Glomerular visceral epithelial cell (primary cell): Measurements from ENCODE around the gene ARHGEF4.
A peak's percentile ranks its signal among the peaks of the same experiment; 100 is the strongest.

Experiments
- DNase-seq: peaks from one replicate; pipeline ENCODE4 v3.0.0-alpha.2; 2016; ENCODE audit errors: extremely low spot score

ARHGEF4 gene

GRCh38 chr2:131085646-131086045 lies 248.9 kb downstream of the ARHGEF4 start:
- no peak for DNase-seq

- no peak for DNase-seq
Observed at GRCh38 chr2:131092458-131093005, 255.8 kb downstream of the ARHGEF4 start.

- peak; percentile 93 for DNase-seq
Observed at GRCh38 chr2:131093006-131093695, 256.4 kb downstream of the ARHGEF4 start, which contains the start of gene FAM168B. FAM168B (minus strand) TSS chr2:131093460; CDS start chr2:131082646, 10,814 bp downstream.

DNA sequence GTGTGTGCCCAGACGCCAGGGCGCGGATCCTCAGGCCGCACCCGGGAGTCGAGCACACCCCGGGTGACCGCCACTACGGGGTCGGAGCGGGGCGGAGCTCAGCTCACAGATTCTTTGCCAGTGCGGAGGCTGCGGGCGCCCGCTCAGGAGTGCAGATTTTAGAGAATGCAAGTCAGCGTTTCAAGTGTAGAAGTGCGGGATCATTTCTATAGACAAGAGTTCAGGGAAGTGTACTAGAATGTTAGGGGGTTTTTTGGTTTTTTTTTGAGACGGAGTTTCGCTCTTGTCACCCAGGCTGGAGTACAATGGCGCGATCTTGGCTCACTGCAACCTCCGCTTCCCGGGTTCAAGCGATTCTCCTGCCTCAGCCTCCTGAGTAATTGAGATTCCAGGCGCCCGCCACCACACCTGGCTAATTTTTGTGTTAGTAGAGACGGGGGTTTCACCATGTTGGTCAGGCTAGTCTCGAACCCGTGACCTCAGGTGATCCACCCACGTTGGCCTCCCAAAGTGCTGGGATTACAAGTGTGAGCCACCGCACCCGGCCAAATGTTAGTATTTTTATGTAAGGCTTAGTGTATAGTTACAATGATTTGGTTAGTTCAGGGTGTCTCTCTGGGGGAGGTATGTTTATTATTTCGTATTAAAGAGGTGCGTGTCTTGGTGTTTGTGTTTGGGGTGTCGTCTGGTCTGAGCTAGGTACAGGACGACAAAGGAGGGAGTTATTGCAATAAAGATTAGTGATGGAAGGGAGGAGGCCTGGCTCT lies 257.2 kb downstream of the ARHGEF4 start:
- no peak for DNase-seq

DNA sequence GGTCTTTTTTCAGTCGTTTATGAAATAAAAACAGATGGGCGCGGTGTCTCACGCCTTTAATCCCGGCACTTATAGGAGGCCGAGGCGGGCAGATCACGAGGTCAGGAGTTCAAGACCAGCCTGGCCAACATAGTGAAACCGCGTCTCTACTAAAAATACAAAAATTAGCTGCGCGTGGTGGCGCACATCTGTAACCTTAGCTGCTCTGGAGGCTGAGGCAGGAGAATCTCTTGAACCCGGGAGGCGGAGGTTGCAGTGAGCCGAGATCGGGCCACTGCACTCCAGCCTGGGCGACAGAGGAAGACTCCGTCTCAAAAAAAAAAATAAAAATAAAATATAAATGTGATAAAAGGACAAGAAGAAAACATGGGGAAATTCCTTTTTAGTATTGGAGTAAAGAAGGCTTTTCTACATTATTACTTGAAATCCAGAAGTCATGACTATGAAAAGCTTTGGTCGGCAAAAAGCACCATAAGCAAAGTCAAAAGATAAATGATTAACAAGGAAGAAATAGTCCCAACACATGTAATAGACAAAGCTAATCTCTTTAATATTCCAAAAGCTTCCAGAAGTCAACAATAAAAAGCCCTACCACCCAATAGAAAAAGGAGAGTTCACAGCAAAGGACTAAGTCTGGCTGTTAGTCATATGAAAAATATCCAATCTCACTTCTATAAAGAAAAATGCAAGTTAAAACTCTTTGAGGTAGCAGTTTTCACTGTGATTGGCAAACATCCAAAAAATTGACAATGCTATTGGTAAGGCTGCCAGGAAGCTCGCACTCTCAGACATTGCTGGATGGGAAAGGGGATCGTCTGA lies 258.0 kb downstream of the ARHGEF4 start:
- peak; percentile 17 for DNase-seq
